Osteocyte (in vitro differentiated cells): Measurements from ENCODE around the gene STAC3. TPM values are rescaled to one million over a fixed set of nuclear protein-coding genes. Genes with fewer than 3 reads are reported as not detected.

Experiments
- DNase-seq: peaks from one replicate; pipeline ENCODE4 v3.0.0; 2021; ENCODE audit warnings: mixed read lengths; ENCODE audit not compliant: unreplicated experiment; ENCODE audit errors: extremely low spot score
- H3K27ac Mint-ChIP-seq: one replicate; pipeline ENCODE4 v1.8.0; 2021; ENCODE audit warnings: mild to moderate bottlenecking, mixed read lengths; ENCODE audit not compliant: unreplicated experiment
- H3K27me3 Mint-ChIP-seq: one replicate; pipeline ENCODE4 v1.8.0; 2021; ENCODE audit warnings: mixed read lengths; ENCODE audit not compliant: unreplicated experiment
- H3K36me3 Mint-ChIP-seq: one replicate; pipeline ENCODE4 v1.8.0; 2021; ENCODE audit warnings: mixed read lengths; ENCODE audit not compliant: unreplicated experiment
- H3K4me1 Mint-ChIP-seq: one replicate; pipeline ENCODE4 v1.8.0; 2021; ENCODE audit warnings: mixed read lengths; ENCODE audit not compliant: unreplicated experiment
- H3K4me3 Mint-ChIP-seq: one replicate; pipeline ENCODE4 v1.8.0; 2021; ENCODE audit warnings: mild to moderate bottlenecking, moderate library complexity, mixed read lengths; ENCODE audit not compliant: unreplicated experiment
- H3K9me3 Mint-ChIP-seq: one replicate; pipeline ENCODE4 v1.8.0; 2021; ENCODE audit warnings: mixed read lengths; ENCODE audit not compliant: unreplicated experiment
- CTCF ChIP-seq: fragments of 200-600 bp; sonication (generic); IDR thresholded peaks from 2 replicates; pipeline ENCODE4 v1.5.0; 2021; ENCODE audit warnings: antibody characterized with exemption, mild to moderate bottlenecking, moderate library complexity
- total RNA-seq: library from RNA; stranded (reverse); gene quantifications from 2 replicates; pipeline ENCODE4 v1.2.1, GENCODE V29; 2021

The STAC3 gene
- total RNA-seq, 1 donor from 2014 or later: 2.4 TPM

GRCh38 chr12:57242691-57243454 is 8.1 kb downstream of the STAC3 start:
- no peaks in the 10 kb centered on the region for H3K9me3 Mint-ChIP-seq
- H3K4me1 Mint-ChIP-seq: peaks cover 50% of the 10 kb centered on the region
- TF ChIP-seq CTCF: peak; percentile 71
- peak overlapping the region; percentile 69 for H3K4me3 Mint-ChIP-seq
- H3K27me3 Mint-ChIP-seq: peaks cover 2% of the 10 kb centered on the region
- peaks cover 1% of the 10 kb centered on the region for H3K36me3 Mint-ChIP-seq
- H3K27ac Mint-ChIP-seq: no peak overlapping the region
- DNase-seq: no peak

- Mint-ChIP-seq H3K4me3 (peak overlapping the region; percentile 91), H3K36me3 (peaks cover 1% of the 10 kb centered on the region), H3K27me3 (peaks cover 2% of the 10 kb centered on the region), H3K4me1 (peaks cover 56% of the 10 kb centered on the region), H3K27ac (no peak overlapping the region), H3K9me3 (no peaks in the 10 kb centered on the region)
- DNase-seq: no peak
- TF ChIP-seq CTCF: no peak
Observed at GRCh38 chr12:57242329-57242690, 8.7 kb downstream of the STAC3 start.

- Mint-ChIP-seq H3K4me3 (peak overlapping the region; percentile 91), H3K9me3 (no peaks in the 10 kb centered on the region), H3K4me1 (peaks cover 62% of the 10 kb centered on the region), H3K27me3 (peaks cover 2% of the 10 kb centered on the region), H3K27ac (no peak overlapping the region), H3K36me3 (peaks cover 1% of the 10 kb centered on the region)
- no peak for DNase-seq
- no peak for TF ChIP-seq CTCF
Observed at GRCh38 chr12:57241402-57242310, 9.3 kb downstream of the STAC3 start.

- H3K27me3 Mint-ChIP-seq: peaks cover 2% of the 10 kb centered on the region
- peak; percentile 11 for TF ChIP-seq CTCF
- H3K9me3 Mint-ChIP-seq: no peaks in the 10 kb centered on the region
- H3K4me1 Mint-ChIP-seq: peaks cover 66% of the 10 kb centered on the region
- H3K27ac Mint-ChIP-seq: peak overlapping the region; percentile 91
- peaks cover 1% of the 10 kb centered on the region for H3K36me3 Mint-ChIP-seq
- DNase-seq: no peak
- H3K4me3 Mint-ChIP-seq: peak overlapping the region; percentile 91
Observed at GRCh38 chr12:57240926-57241401, 10.0 kb downstream of the STAC3 start.
